Amniotic stem cell (primary cell): Measurements from ENCODE around the gene DDX10.
"Not testable (repeated sequence)": the region's sequence is repeated elsewhere in the genome, so short reads cannot be mapped to it uniquely, and the experiment has no call there.

Source experiments
- DNase-seq: peaks from one replicate; lab custom pipeline; 2025; lab: John Stamatoyannopoulos, UW

Gene DDX10

GRCh38 chr11:108823960-108824359, 159.1 kb downstream of the DDX10 start:
- DNase-seq = not testable (repeated sequence)

- DNase-seq = no peak
Measured at GRCh38 chr11:108824545-108824944, 159.7 kb downstream of the DDX10 start.

GRCh38 chr11:108825381-108825780, 160.5 kb downstream of the DDX10 start:
- DNase-seq = no peak

GRCh38 chr11:108826136-108826535, 161.3 kb downstream of the DDX10 start:
- no peak for DNase-seq

- no peak for DNase-seq
Measured at GRCh38 chr11:108835624-108836023, 170.8 kb downstream of the DDX10 start.

GRCh38 chr11:108836541-108836940, 171.7 kb downstream of the DDX10 start:
- DNase-seq = no peak

GRCh38 chr11:108838102-108838791, 173.4 kb downstream of the DDX10 start:
- DNase-seq = no peak

- no peak for DNase-seq
Measured at GRCh38 chr11:108838792-108839105, 173.9 kb downstream of the DDX10 start.

GRCh38 chr11:108846009-108846408, 181.1 kb downstream of the DDX10 start:
- DNase-seq = no peak

GRCh38 chr11:108847298-108847990, 182.6 kb downstream of the DDX10 start:
- DNase-seq = no peak

GRCh38 chr11:108851781-108852180, 186.9 kb downstream of the DDX10 start:
- no peak for DNase-seq

GRCh38 chr11:108852701-108853100, 187.8 kb downstream of the DDX10 start:
- no peak for DNase-seq

- no peak for DNase-seq
Measured at GRCh38 chr11:108853151-108853550, 188.3 kb downstream of the DDX10 start.

- no peak for DNase-seq
Measured at GRCh38 chr11:108853864-108854263, 189.0 kb downstream of the DDX10 start.

GRCh38 chr11:108854346-108854745, 189.5 kb downstream of the DDX10 start:
- DNase-seq = no peak

- DNase-seq = no peak
Measured at GRCh38 chr11:108857382-108857781, 192.5 kb downstream of the DDX10 start.

GRCh38 chr11:108858622-108859021, 193.8 kb downstream of the DDX10 start:
- DNase-seq = no peak

- DNase-seq = no peak
Measured at GRCh38 chr11:108859510-108859909, 194.6 kb downstream of the DDX10 start.

- DNase-seq = no peak
Measured at GRCh38 chr11:108863528-108863927, 198.7 kb downstream of the DDX10 start.

- DNase-seq = no peak
Measured at GRCh38 chr11:108865406-108865805, 200.5 kb downstream of the DDX10 start.

GRCh38 chr11:108866781-108867180, 201.9 kb downstream of the DDX10 start:
- DNase-seq = no peak

- peak; percentile 47 for DNase-seq
Measured at GRCh38 chr11:108870373-108871020, 205.6 kb downstream of the DDX10 start.

GRCh38 chr11:108871152-108871551, 206.3 kb downstream of the DDX10 start:
- DNase-seq = no peak
